Central memory CD8-positive, alpha-beta T cell (primary cell): ENCODE data around the gene NPAS2.

Experiments used
- ATAC-seq: fragments of 150-1000 bp; cut with Tn5 transposase; replicated peaks from 2 replicates; pipeline ENCODE4 v1.10.0; 2022; ENCODE audit warnings: mild to moderate bottlenecking, moderate FRiP score, moderate number of reproducible peaks; ENCODE audit not compliant: poor library complexity, severe bottlenecking; ENCODE audit errors: extremely low read depth
- DNase-seq, 2 donors: peaks; one replicate each; pipeline ENCODE4 v3.0.0; 2021; ENCODE audit warnings: low spot score in 2 of 2
- H3K27ac Mint-ChIP-seq: one replicate; pipeline ENCODE4 v1.8.0; 2022; ENCODE audit warnings: low read depth, mild to moderate bottlenecking, moderate library complexity, mixed read lengths
- H3K27me3 Mint-ChIP-seq: one replicate; pipeline ENCODE4 v1.8.0; 2022; ENCODE audit warnings: mixed read lengths
- H3K36me3 Mint-ChIP-seq: one replicate; pipeline ENCODE4 v1.8.0; 2022; ENCODE audit warnings: mild to moderate bottlenecking, moderate library complexity, mixed read lengths; ENCODE audit not compliant: insufficient read depth
- H3K4me1 Mint-ChIP-seq: one replicate; pipeline ENCODE4 v1.8.0; 2022; ENCODE audit warnings: mixed read lengths
- H3K4me3 Mint-ChIP-seq: one replicate; pipeline ENCODE4 v1.8.0; 2022; ENCODE audit warnings: mild to moderate bottlenecking, moderate library complexity, mixed read lengths
- H3K9me3 Mint-ChIP-seq: one replicate; pipeline ENCODE4 v1.8.0; 2022; ENCODE audit warnings: mixed read lengths

NPAS2 gene

GRCh38 chr2:100957996-100958653 lies 138.2 kb downstream of the NPAS2 start:
- no peak for DNase-seq
- Mint-ChIP-seq H3K4me3 (no peak overlapping the region), H3K27ac (no peak overlapping the region), H3K27me3 (no peaks in the 10 kb centered on the region), H3K9me3 (no peaks in the 10 kb centered on the region), H3K36me3 (no peaks in the 10 kb centered on the region), H3K4me1 (no peaks in the 10 kb centered on the region)
- ATAC-seq: no peak

DNA sequence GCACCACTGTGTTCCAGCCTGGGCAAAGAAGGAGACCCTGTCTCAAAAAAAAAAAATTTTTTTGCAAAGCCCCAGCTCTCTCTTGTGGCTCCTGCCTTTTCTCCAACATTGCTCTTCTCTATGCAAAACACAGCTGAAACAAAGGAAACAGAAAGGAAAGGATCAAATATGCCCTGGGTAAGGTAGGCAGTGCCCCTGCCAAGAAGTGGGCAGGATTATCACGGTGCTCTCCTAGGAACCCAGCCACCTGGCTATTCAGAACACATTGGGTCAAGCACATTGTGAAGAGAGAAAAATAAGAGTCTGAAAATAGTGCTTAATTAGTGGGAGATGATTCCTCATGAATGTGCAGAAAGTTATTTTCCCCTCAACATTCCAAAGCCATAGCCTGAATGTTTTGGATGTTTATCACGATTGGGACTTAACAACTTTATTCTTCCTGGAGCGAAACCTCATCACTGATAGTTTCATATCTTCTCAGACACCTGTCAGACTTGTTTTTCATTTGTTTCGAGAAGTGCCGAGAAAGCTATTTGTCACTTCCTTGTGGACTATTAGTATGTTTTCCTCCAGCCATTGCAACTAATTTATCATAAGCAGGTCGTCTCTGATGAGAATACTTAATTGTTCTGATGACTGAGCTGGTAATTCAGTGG lies 139.4 kb downstream of the NPAS2 start:
- no peak for DNase-seq
- Mint-ChIP-seq H3K4me3 (no peak overlapping the region), H3K4me1 (no peaks in the 10 kb centered on the region), H3K36me3 (no peaks in the 10 kb centered on the region), H3K9me3 (no peaks in the 10 kb centered on the region), H3K27ac (no peak overlapping the region), H3K27me3 (no peaks in the 10 kb centered on the region)
- no peak for ATAC-seq

DNA sequence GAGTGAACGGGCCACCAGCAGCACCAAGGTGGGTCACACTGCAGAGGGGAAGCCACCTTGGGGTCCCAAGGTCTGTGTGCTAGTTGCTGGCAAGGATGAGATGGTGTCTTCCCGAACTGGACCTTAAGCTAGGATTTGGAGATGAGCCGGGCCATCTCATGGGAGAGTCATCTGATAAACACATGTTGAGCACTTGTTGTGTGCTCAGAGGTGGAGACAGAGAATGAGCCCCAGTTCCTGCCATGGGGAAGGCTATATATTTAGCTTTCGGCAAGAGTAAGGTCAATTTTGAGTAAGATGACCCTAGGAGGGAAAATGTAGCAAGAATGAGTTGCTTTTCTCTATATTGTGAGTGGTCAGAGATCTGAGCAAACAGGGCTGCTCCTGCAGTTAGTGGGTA lies 140.7 kb downstream of the NPAS2 start:
- ATAC-seq (no peak), DNase-seq (no peak)
- H3K4me1 Mint-ChIP-seq: no peaks in the 10 kb centered on the region
- no peaks in the 10 kb centered on the region for H3K36me3 Mint-ChIP-seq
- no peak overlapping the region for H3K4me3 Mint-ChIP-seq
- H3K27me3 Mint-ChIP-seq: no peaks in the 10 kb centered on the region
- H3K9me3 Mint-ChIP-seq: no peaks in the 10 kb centered on the region
- no peak overlapping the region for H3K27ac Mint-ChIP-seq

DNA sequence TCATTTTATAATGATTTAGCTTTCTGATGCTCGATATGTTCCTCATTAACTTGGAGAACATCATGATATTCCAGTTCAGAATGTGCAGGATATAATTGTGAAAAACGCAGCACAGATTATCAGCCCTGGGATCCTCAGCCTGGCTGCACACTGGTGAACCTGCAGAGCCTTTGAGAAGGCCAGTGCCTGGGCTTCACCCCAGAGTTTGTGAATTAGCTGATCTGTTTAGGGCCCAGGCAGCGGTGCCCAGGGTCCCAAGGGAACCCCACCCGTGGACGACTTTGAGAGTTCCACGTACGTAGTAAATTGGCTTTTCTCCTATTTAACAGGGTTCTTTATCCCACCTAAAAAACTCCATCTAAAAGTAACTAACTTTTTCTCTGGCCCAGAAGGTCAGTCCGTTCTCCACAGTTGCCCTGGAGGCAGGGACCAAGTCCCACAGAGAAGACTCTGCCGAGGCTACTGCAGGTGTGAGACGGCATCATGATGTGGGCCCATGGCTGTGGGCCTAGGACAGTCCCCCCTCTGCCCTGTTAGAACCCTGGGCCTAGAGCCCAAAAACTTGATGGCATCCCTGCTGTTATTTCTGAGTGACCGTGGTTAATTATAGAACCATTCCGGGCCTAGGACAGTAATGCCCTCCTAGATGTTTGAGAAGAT lies 142.6 kb downstream of the NPAS2 start:
- Mint-ChIP-seq H3K36me3 (no peaks in the 10 kb centered on the region), H3K27ac (no peak overlapping the region), H3K4me1 (no peaks in the 10 kb centered on the region), H3K9me3 (no peaks in the 10 kb centered on the region), H3K4me3 (no peak overlapping the region), H3K27me3 (no peaks in the 10 kb centered on the region)
- ATAC-seq (no peak), DNase-seq (no peak)

DNA sequence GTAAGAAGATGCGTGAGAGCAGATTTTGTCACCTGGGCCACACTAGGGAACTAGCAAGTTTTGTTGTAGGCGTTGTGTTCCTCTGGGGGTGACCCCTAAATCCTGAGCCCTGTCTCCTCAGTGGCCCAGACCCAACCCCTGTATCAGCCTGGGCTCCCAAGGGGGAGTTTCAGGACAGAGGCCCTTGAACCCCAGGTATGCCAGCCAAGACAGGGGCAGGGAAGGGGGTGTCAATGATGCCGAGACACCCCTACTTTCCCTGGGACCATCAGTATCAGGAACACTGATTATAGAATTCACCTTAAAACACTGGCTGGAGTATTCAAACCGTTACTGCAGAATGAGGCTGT lies 143.1 kb downstream of the NPAS2 start:
- no peaks in the 10 kb centered on the region for H3K27me3 Mint-ChIP-seq
- no peaks in the 10 kb centered on the region for H3K9me3 Mint-ChIP-seq

GRCh38 chr2:100964222-100964621 lies 144.3 kb downstream of the NPAS2 start:
- ATAC-seq (peak; percentile 56), DNase-seq (no peak)
- Mint-ChIP-seq H3K36me3 (no peaks in the 10 kb centered on the region), H3K4me3 (no peak overlapping the region), H3K27me3 (no peaks in the 10 kb centered on the region), H3K27ac (no peak overlapping the region), H3K4me1 (no peaks in the 10 kb centered on the region), H3K9me3 (no peaks in the 10 kb centered on the region)

More for the DNA sequence above, 143.1 kb downstream of the NPAS2 start:
- H3K4me3 Mint-ChIP-seq: no peak overlapping the region
- ATAC-seq (no peak), DNase-seq (no peak)
- H3K4me1 Mint-ChIP-seq: no peaks in the 10 kb centered on the region
- no peaks in the 10 kb centered on the region for H3K36me3 Mint-ChIP-seq
- no peak overlapping the region for H3K27ac Mint-ChIP-seq

DNA sequence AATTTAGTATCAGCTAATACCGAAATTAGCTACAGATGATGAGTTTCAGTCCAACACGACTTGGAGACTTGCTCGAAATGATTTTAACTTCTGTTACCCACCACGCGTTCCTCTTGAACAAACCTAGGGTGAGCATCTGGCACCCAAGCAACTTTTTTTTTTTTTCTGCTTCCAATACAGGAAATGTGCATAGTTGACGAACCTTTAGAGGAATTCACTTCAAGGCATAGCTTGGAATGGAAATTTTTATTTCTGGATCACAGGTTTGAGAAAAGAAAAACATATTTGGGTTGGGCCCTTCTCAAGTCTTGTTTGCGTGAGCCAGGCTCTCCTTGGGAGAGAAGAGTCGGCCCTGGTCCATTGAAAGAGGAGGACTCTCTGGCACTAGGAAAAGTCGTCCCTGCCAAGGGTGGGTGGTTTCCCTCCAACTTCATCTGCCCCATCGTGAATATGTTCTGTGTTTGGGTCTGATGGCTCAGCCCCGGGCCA lies 144.8 kb downstream of the NPAS2 start:
- no peaks in the 10 kb centered on the region for H3K36me3 Mint-ChIP-seq
- ATAC-seq (no peak), DNase-seq (no peak)
- H3K4me3 Mint-ChIP-seq: no peak overlapping the region
- H3K4me1 Mint-ChIP-seq: no peaks in the 10 kb centered on the region
- H3K27ac Mint-ChIP-seq: no peak overlapping the region
- H3K9me3 Mint-ChIP-seq: no peaks in the 10 kb centered on the region
- no peaks in the 10 kb centered on the region for H3K27me3 Mint-ChIP-seq

- H3K36me3 Mint-ChIP-seq: no peaks in the 10 kb centered on the region
- no peak overlapping the region for H3K27ac Mint-ChIP-seq
- H3K9me3 Mint-ChIP-seq: no peaks in the 10 kb centered on the region
- DNase-seq: no peak
- no peak overlapping the region for H3K4me3 Mint-ChIP-seq
- H3K27me3 Mint-ChIP-seq: no peaks in the 10 kb centered on the region
- no peaks in the 10 kb centered on the region for H3K4me1 Mint-ChIP-seq
- ATAC-seq: no peak
Observed at GRCh38 chr2:100965596-100965995, 145.7 kb downstream of the NPAS2 start.

GRCh38 chr2:100967716-100968115 lies 147.8 kb downstream of the NPAS2 start:
- DNase-seq: no peak
- H3K4me1 Mint-ChIP-seq: no peaks in the 10 kb centered on the region
- no peaks in the 10 kb centered on the region for H3K9me3 Mint-ChIP-seq
- H3K4me3 Mint-ChIP-seq: no peak overlapping the region
- H3K27me3 Mint-ChIP-seq: peaks cover 11% of the 10 kb centered on the region
- H3K27ac Mint-ChIP-seq: no peak overlapping the region
- no peak for ATAC-seq
- H3K36me3 Mint-ChIP-seq: no peaks in the 10 kb centered on the region

- Mint-ChIP-seq H3K27ac (no peak overlapping the region), H3K9me3 (no peaks in the 10 kb centered on the region), H3K27me3 (peaks cover 11% of the 10 kb centered on the region), H3K36me3 (peaks cover under 1% of the 10 kb centered on the region), H3K4me1 (no peaks in the 10 kb centered on the region), H3K4me3 (no peak overlapping the region)
- ATAC-seq (no peak), DNase-seq (no peak)
Observed at GRCh38 chr2:100968146-100969145, 148.5 kb downstream of the NPAS2 start.

- no peak for DNase-seq
- peaks cover 1% of the 10 kb centered on the region for H3K36me3 Mint-ChIP-seq
- H3K27me3 Mint-ChIP-seq: peaks cover 11% of the 10 kb centered on the region
- no peak overlapping the region for H3K27ac Mint-ChIP-seq
- no peak for ATAC-seq
- H3K4me3 Mint-ChIP-seq: no peak overlapping the region
- no peaks in the 10 kb centered on the region for H3K4me1 Mint-ChIP-seq
- H3K9me3 Mint-ChIP-seq: no peaks in the 10 kb centered on the region
Observed at GRCh38 chr2:100969998-100970397, 150.1 kb downstream of the NPAS2 start.

- Mint-ChIP-seq H3K27ac (no peak overlapping the region), H3K4me3 (no peak overlapping the region), H3K27me3 (peaks cover 11% of the 10 kb centered on the region), H3K36me3 (peaks cover 1% of the 10 kb centered on the region), H3K9me3 (no peaks in the 10 kb centered on the region), H3K4me1 (no peaks in the 10 kb centered on the region)
- DNase-seq: no peak
- ATAC-seq: no peak
Observed at GRCh38 chr2:100971221-100971620, 151.3 kb downstream of the NPAS2 start.
